Fibroblast of lung (primary cell): ENCODE measurements around the gene PTTG1IP2. TPM values are rescaled to one million over a fixed set of nuclear protein-coding genes. Genes with fewer than 3 reads are reported as not detected.

Experiments used
- DNase-seq, 2 donors: peaks; one replicate each; pipeline versions ENCODE4 v3.0.0 to v3.0.0-alpha.2; 2010; ENCODE audit warnings: low read depth in 2 of 2
- H2AFZ ChIP-seq: 2 replicates; pipeline ENCODE4 v1.5.1; 2012; ENCODE audit warnings: low read length, control low read depth, inconsistent platforms
- H3K27ac ChIP-seq: 2 replicates; pipeline ENCODE4 v1.5.1; 2011; ENCODE audit warnings: low read length, control low read depth; ENCODE audit not compliant: insufficient read depth
- H3K27me3 ChIP-seq: 2 replicates; pipeline ENCODE4 v1.5.1; 2011; ENCODE audit warnings: mild to moderate bottlenecking, low read length; ENCODE audit not compliant: control insufficient read depth, insufficient read depth
- H3K36me3 ChIP-seq: 2 replicates; pipeline ENCODE4 v1.5.1; 2011; ENCODE audit warnings: low read length; ENCODE audit not compliant: control insufficient read depth, insufficient read depth
- H3K4me1 ChIP-seq: 2 replicates; pipeline ENCODE4 v1.5.1; 2011; ENCODE audit warnings: low read length; ENCODE audit not compliant: control insufficient read depth, insufficient read depth; ENCODE audit errors: extremely low read depth
- H3K4me2 ChIP-seq: 2 replicates; pipeline ENCODE4 v1.5.1; 2011; ENCODE audit warnings: low read length, control low read depth; ENCODE audit not compliant: insufficient read depth; ENCODE audit errors: extremely low read depth
- H3K4me3 ChIP-seq, 4 experiments: fragments of 200-600 bp in 1 of 4; sonication (generic) in 1 of 4; replicated peaks in 1 of 4; 2 replicates each; pipeline ENCODE4 v1.5.1; 2011 to 2016; ENCODE audit warnings: low read length in 4 of 4, low read depth in 3 of 4, mild to moderate bottlenecking in 3 of 4, control low read depth in 2 of 4, inconsistent platforms in 1 of 4, mixed read lengths in 1 of 4; ENCODE audit not compliant: insufficient read depth in 1 of 4; ENCODE audit errors: control extremely low read depth in 1 of 4
- H3K79me2 ChIP-seq: 2 replicates; pipeline ENCODE4 v1.5.1; 2012; ENCODE audit warnings: mild to moderate bottlenecking, low read length, inconsistent platforms; ENCODE audit not compliant: control insufficient read depth, insufficient read depth
- H3K9ac ChIP-seq: 2 replicates; pipeline ENCODE4 v1.5.1; 2011; ENCODE audit warnings: mild to moderate bottlenecking, low read length, control low read depth; ENCODE audit not compliant: insufficient read depth
- H3K9me3 ChIP-seq: 2 replicates; pipeline ENCODE4 v1.5.1; 2012; ENCODE audit warnings: low read depth, low read length; ENCODE audit not compliant: control insufficient read depth, insufficient read depth
- H4K20me1 ChIP-seq: 2 replicates; pipeline ENCODE4 v1.5.1; 2011; ENCODE audit warnings: low read length; ENCODE audit not compliant: control insufficient read depth, insufficient read depth; ENCODE audit errors: extremely low read depth
- CTCF ChIP-seq, 2 donors: IDR thresholded peaks in 1 of 2; conservative IDR thresholded peaks in 1 of 2; 1 replicate in 1 of 2; 2 replicates in 1 of 2; pipeline ENCODE4 v1.5.1; 2011 to 2012; ENCODE audit warnings: low read length in 2 of 2, control low read depth in 1 of 2, inconsistent platforms in 1 of 2, low read depth in 1 of 2, mild to moderate bottlenecking in 1 of 2
- EZH2 ChIP-seq: IDR thresholded peaks from 2 replicates; pipeline ENCODE4 v1.5.1; 2012; ENCODE audit warnings: low read length, control low read depth, mild to moderate bottlenecking; ENCODE audit errors: missing control alignments
- polyA plus RNA-seq, 2 donors: library from polyadenylated mRNA; depleted of rRNA in 1 of 2; stranded (reverse) in 1 of 2; unstranded in 1 of 2; fragments of >200 nt; gene quantifications; 2 replicates each; pipeline ENCODE4 v1.2.1, GENCODE V29; 2011 to 2012; ENCODE audit warnings: missing spikeins in 1 of 2
- total RNA-seq: library from RNA; depleted of rRNA; stranded (reverse); fragments of >200 nt; gene quantifications from 2 replicates; pipeline ENCODE4 v1.2.1, GENCODE V29; 2014

Gene PTTG1IP2
- total and polyA plus RNA-seq, 2 donors (not counting 1 experiment from before 2014, with no cell fraction given) = not detected

GRCh38 chr7:90453259-90453891 lies 16.1 kb upstream of the PTTG1IP2 start:
- no peaks in the 10 kb centered on the region for H3K36me3 ChIP-seq
- no peak overlapping the region for H3K9ac ChIP-seq
- H3K4me1 ChIP-seq = no peaks in the 10 kb centered on the region
- H3K27ac ChIP-seq = no peak overlapping the region
- H3K4me3 ChIP-seq = no peak overlapping the region
- H4K20me1 ChIP-seq = no peaks in the 10 kb centered on the region
- no peak overlapping the region for H3K4me2 ChIP-seq
- no peak for DNase-seq
- TF ChIP-seq EZH2 (no peak), CTCF (conservative IDR thresholded peaks at IDR 0.05 in 1 of 2, IDR thresholded peaks at IDR 0.05 in 1 of 2; ENCODE audit: low read depth in 1 of 2, low read length in 2 of 2) (no peak)
- H3K79me2 ChIP-seq = no peaks in the 10 kb centered on the region
- no peaks in the 10 kb centered on the region for H3K9me3 ChIP-seq
- H2AFZ ChIP-seq = no peak overlapping the region
- no peaks in the 10 kb centered on the region for H3K27me3 ChIP-seq

GRCh38 chr7:90453931-90454330 lies 15.5 kb upstream of the PTTG1IP2 start:
- peak in 1 of 2 donors; percentile 21 for DNase-seq
- no peak overlapping the region for H3K4me3 ChIP-seq
- no peak overlapping the region for H3K4me2 ChIP-seq
- no peak overlapping the region for H3K27ac ChIP-seq
- TF ChIP-seq CTCF (conservative IDR thresholded peaks at IDR 0.05 in 1 of 2, IDR thresholded peaks at IDR 0.05 in 1 of 2; ENCODE audit: low read depth in 1 of 2, low read length in 2 of 2) (no peak), EZH2 (no peak)
- no peaks in the 10 kb centered on the region for H4K20me1 ChIP-seq
- no peak overlapping the region for H2AFZ ChIP-seq
- H3K4me1 ChIP-seq = no peaks in the 10 kb centered on the region
- no peaks in the 10 kb centered on the region for H3K9me3 ChIP-seq
- H3K79me2 ChIP-seq = no peaks in the 10 kb centered on the region
- no peaks in the 10 kb centered on the region for H3K36me3 ChIP-seq
- H3K9ac ChIP-seq = no peak overlapping the region
- H3K27me3 ChIP-seq = no peaks in the 10 kb centered on the region

- peak overlapping the region; percentile 61 for H2AFZ ChIP-seq
- peak; percentile 45 to 69 for DNase-seq
- no peak overlapping the region for H3K9ac ChIP-seq
- peak overlapping the region in 2 of 4 experiments; percentile 43 to 44 for H3K4me3 ChIP-seq
- no peaks in the 10 kb centered on the region for H4K20me1 ChIP-seq
- H3K4me1 ChIP-seq = no peaks in the 10 kb centered on the region
- no peaks in the 10 kb centered on the region for H3K27me3 ChIP-seq
- no peaks in the 10 kb centered on the region for H3K36me3 ChIP-seq
- H3K27ac ChIP-seq = no peak overlapping the region
- no peaks in the 10 kb centered on the region for H3K79me2 ChIP-seq
- no peaks in the 10 kb centered on the region for H3K9me3 ChIP-seq
- TF ChIP-seq CTCF (conservative IDR thresholded peaks at IDR 0.05 in 1 of 2, IDR thresholded peaks at IDR 0.05 in 1 of 2; ENCODE audit: low read depth in 1 of 2, low read length in 2 of 2) = peak; percentile 66 to 76
- TF ChIP-seq EZH2 = no peak
- peak overlapping the region; percentile 72 for H3K4me2 ChIP-seq
These were observed 14.0 kb upstream of the PTTG1IP2 start for GRCh38 chr7:90455163-90456030.
